Stimulated activated CD4-positive, alpha-beta T cell treated with anti-CD3 and anti-CD28 coated beads, Interleukin-2, amount 100 ng/mL, for 48 hours (primary cell): ENCODE results near the gene SCAMP2.

Experiments used
- DNase-seq, 2 donors: peaks; one replicate each; pipeline ENCODE4 v3.0.0-alpha.2; 2020

SCAMP2 gene

DNA sequence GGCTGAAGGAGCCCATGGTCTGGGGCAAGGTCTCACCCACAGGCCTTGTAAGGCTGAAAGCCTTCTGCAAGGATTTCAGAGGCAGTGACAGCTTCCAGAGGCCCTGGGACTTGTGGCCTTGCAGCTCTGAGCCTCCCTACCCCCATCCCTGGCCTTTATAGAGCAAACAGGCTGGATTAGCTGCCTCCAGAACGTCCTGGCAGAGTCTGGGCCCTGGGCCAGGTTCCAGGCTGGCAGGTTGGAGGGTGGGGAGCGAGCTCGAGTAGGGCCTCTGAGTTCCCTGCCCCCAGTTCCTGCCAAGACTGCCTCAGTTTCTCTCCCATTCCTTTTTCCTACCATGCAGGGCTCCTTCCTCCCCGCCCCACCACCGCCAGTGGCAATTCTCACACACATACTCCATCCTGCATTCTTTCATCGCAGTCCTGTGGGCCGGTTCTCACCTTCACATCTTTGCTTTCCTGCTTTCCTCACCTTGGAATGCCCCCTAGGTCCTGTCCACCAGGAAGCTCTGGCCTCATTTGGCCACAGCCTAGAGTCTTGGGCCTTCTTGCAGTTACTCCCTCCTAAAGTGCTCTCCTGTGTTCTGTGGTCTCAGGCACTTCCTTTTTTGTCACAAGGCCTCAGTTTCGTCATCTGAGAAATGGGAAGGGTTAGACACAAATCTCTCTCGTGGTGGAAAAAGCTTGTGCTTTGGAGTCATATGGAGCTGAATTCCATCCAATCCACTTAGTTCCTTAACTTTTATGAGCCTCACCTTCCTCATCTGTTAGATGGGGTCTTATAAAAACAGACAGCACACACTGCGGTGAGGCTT lies 57.8 kb downstream of the SCAMP2 start:
- DNase-seq = no peak

DNA sequence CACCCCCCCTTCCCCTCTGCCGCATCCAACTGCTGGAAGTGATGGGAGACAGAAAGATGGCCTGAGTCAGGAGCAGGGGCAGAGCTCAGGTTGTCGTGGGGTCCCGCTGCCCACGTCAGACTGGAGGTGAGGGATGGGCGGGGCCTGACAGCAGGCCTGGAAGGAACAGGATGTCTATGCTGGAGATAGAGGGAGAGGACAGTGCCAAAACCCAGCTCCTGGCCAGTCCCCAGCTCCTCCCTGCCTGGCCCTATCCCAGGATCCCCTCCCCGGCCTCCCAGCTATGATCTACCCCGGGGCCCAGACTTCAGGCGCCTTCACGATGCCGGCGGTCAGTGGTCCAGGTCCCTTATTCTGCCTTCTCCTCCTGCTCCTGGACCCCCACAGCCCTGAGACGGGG lies 60.6 kb downstream of the SCAMP2 start, which contains the start of gene LMAN1L:
TSS of gene LMAN1L (plus strand) at position 303 of the 400 bp plus-strand sequence. CDS start at position 323, 20 bp downstream.
- DNase-seq = no peak

DNA sequence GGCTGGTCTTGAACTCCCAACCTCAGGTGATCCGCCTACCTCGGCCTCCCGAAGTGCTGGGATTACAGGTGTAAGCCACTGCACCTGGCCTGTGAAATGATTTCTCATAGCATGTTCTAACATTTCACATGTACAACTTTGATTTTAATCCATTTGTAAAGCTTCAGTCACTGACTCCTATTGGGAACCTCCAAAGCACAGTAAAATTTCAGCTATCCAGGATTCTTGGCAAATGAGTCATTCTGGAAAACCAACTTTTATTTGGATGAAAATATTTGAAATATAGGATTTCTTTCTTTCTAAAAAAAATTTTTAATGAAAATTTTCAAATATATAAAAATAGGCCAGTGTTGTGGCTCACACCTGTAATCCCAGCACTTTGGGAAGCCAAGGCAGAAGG lies 63.2 kb downstream of the SCAMP2 start:
- no peak for DNase-seq

DNA sequence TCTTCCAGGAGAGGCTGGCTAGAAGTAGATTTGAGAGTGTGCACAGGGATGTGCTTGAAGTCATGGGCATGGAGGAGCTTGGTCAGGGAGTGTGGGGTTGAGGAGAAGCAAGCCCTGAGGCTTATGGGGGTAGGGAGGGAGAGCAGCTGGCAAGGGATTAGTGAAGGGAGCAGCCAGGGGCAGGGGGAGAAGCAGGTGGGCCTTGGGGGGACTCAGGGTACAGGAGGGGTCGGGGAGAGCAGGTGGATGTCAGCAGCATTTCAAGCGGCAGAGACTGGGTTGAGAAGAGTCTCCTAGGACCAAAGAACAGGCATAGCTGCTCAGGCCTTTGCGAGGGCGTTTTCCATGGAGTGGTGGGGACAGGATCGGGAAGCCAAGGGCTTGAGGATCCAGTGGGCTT lies 63.9 kb downstream of the SCAMP2 start:
- no peak for DNase-seq

DNA sequence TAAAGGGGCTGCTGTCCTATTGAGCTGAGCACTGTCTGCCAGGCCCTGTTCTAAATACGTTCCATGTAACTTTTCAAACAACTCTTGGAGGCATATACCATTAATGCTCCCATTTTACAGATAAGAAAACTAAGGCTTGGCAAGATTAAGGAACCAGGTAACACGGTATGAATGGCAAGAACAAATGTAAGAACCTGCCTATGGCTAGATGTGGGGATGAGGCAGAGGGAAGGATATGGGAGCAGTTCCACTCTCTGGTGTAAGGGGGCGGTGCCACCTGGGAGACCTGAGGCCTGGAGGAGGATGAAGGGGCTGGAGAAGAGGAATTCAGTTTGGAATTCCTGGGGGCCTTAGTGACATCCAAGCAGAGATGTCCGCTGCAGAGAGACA lies 64.3 kb downstream of the SCAMP2 start:
- DNase-seq = no peak

DNA sequence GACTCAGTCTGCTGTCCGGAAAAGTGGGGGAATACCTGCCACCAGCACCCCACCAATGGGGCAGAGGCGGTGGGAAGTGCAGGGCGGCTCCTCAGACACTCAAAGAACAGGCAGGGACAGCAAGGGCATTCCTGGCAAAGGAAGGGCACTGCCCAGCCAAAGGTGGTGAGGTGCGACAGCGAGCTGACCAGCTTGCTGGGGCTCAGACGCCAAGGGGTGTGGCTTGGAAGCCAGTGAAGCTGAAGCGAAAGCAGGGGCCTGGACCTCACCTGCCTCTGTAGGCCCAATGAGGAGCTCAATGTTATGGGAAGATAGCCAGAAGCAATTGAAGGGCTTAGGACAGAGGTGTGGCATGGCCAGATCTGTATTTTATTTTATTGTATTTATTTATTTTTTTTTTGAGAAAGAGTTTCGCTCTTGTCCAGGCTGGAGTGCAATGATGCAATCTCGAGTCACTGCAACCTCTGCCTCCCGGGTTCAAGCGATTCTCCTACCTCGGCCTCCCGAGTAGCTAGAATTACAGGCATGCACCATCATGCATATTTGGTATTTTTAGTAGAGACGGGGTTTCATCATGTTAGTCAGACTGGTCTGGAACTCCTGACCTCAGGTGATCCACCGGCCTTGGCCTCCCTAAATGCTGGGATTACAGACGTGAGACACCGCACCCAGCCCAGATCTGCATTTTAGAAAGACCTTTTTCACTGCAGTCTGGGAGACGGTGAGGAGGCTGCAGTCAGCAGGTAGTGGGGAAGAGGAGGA lies 64.9 kb downstream of the SCAMP2 start:
- DNase-seq = no peak

DNA sequence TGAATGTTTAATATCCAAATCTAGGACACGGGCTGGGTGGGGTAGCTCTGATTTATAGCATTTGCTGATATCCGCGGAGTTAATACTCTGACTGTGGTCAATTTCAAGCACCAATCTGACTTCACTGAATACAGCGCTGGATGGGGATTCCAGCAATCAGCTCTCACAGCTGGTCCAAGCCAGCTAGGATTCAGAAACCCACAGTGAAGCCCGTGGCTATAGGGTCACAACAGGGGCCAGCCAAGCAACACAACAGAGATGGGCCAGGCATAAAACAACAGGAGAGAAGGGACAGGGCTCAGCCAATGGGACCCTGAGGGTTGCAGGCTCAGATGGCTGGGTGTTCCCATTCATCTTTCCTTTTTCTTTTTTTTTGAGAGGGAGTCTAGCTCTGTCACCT lies 65.9 kb downstream of the SCAMP2 start:
- DNase-seq = no peak

DNA sequence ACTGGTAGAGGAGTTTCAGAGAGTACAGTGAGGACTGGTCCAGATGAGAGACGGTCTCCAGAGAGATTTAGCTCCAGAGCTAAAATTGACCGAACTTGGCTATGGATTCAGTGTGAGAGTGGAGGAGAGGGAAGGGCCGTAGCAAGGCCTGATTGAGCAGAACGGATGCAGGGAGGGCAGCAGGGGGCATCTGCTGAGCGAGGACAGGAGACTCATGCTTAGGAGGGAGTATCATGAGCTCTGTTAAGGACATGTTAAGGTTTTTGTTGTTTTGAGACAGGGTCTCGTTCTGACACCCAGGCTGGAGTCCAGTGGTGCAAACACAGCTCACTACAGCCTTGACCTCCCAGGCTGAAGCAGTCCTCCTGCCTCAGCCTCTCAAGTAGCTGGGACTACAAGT lies 68.2 kb downstream of the SCAMP2 start:
- no peak for DNase-seq

DNA sequence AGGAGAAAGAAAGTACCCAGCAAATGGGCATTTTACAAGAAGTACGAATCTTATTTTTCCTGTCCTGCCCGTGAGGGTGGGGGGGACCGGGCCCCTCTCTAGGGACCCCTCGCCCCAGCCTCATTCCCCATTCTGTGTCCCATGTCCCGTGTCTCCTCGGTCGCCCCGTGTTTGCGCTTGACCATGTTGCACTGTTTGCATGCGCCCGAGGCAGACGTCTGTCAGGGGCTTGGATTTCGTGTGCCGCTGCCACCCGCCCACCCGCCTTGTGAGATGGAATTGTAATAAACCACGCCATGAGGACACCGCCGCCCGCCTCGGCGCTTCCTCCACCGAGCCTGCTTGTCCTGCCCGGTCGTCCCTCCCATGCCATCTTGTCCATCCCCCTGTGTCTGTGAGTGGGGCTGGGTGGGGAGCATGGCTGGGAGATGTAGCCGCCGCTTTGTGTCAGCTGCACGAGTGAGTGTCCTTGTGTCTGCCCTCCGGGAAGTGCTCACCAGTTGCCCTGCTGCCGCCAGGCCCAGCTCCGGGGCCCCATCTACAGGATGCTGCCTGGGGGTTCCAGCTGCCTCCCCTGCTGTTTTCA lies 70.2 kb downstream of the SCAMP2 start:
- DNase-seq = no peak

DNA sequence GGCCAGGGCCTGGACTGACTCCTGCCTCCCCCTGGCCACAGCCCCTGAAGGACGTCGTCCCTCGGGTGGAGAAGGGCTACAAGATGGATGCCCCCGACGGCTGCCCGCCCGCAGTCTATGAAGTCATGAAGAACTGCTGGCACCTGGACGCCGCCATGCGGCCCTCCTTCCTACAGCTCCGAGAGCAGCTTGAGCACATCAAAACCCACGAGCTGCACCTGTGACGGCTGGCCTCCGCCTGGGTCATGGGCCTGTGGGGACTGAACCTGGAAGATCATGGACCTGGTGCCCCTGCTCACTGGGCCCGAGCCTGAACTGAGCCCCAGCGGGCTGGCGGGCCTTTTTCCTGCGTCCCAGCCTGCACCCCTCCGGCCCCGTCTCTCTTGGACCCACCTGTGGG lies 70.9 kb downstream of the SCAMP2 start:
- DNase-seq = no peak

DNA sequence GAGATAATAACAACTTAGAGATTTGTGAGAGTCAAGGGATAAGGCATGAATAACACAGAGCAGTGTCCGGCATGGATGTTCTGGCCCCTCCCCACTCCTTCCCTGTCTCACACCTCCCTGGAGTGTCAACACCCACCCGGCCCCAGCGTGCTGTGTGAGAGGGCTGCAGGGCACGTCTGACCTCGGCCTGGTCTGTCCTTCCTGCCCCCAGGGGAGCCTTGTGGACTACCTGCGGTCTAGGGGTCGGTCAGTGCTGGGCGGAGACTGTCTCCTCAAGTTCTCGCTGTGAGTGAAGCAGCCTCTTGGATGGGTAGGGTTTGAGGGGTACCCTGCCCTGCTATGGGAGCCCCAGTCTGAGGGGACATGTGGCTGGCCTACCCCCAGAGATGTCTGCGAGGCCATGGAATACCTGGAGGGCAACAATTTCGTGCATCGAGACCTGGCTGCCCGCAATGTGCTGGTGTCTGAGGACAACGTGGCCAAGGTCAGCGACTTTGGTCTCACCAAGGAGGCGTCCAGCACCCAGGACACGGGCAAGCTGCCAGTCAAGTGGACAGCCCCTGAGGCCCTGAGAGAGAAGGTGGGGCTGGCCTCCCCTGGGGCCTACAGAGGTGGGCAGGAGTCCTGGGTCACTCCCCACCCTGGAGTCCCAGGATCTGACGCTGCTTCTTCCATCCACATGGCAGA lies 71.7 kb downstream of the SCAMP2 start:
- DNase-seq = no peak

DNA sequence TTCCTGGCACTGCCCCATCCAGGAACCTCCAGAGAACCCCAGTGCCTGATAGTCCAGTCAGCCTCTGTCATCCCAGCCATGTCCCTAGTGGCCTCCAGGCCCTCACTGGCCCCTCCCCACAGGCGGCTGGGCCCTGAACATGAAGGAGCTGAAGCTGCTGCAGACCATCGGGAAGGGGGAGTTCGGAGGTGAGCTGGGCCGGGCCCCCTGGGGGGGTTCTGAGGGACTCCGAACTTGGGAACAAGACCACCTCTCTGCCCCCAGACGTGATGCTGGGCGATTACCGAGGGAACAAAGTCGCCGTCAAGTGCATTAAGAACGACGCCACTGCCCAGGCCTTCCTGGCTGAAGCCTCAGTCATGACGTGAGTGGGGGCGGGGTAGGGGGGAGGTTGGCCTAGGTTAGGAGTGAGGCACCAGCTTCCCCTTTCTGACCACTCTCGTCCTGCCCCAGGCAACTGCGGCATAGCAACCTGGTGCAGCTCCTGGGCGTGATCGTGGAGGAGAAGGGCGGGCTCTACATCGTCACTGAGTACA lies 72.5 kb downstream of the SCAMP2 start:
- no peak for DNase-seq

DNA sequence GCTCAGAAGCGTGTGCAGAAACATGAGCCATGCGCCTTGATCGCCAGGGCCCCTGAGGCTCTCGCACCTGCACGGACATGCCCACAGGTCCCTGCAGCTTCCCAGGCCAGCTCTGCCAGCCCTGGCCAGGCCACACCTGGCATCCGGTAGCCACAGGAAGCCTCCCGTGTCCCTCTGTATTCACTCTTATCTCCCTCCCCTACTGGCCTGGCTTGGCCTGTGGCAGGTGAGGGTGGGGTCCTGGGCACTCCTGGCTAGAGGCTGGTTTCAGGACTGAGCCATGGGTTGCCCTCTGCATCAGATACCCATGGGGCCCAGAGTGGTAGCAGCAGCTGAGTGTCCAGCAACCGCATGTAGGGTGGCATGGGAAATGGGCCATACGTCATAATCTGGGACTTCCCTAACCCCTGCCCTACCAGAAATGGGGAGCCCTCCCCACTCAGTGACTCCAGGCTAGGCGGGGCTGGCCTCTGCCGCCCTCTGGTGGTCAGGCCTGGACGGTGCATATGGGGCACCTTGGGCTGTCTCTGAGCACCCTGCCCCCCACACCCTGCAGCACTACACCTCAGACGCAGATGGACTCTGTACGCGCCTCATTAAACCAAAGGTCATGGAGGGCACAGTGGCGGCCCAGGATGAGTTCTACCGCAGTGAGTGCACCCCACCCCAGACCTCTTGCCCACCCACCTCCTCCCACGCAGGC lies 73.2 kb downstream of the SCAMP2 start:
- DNase-seq = peak; percentile 84 to 85

DNA sequence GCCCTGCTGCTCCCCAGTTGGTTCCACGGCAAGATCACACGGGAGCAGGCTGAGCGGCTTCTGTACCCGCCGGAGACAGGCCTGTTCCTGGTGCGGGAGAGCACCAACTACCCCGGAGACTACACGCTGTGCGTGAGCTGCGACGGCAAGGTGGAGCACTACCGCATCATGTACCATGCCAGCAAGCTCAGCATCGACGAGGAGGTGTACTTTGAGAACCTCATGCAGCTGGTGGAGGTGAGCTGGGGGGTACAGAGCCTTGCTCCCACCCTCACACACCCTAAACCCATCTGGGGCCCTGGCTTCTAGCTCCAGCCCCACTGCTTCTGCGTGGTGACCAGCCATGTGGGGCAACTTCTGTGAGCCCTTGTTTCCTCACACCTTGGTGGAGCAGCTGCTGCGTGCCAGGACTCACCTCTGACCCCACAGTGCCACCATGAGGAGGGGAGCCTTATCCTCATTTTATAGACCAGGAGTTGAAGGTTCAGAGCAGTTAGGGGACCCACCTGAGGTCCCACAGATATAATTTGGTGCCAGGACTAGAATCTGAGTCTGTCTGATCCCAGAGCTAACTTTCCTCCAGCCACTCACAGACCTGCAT lies 73.8 kb downstream of the SCAMP2 start:
- DNase-seq = no peak

DNA sequence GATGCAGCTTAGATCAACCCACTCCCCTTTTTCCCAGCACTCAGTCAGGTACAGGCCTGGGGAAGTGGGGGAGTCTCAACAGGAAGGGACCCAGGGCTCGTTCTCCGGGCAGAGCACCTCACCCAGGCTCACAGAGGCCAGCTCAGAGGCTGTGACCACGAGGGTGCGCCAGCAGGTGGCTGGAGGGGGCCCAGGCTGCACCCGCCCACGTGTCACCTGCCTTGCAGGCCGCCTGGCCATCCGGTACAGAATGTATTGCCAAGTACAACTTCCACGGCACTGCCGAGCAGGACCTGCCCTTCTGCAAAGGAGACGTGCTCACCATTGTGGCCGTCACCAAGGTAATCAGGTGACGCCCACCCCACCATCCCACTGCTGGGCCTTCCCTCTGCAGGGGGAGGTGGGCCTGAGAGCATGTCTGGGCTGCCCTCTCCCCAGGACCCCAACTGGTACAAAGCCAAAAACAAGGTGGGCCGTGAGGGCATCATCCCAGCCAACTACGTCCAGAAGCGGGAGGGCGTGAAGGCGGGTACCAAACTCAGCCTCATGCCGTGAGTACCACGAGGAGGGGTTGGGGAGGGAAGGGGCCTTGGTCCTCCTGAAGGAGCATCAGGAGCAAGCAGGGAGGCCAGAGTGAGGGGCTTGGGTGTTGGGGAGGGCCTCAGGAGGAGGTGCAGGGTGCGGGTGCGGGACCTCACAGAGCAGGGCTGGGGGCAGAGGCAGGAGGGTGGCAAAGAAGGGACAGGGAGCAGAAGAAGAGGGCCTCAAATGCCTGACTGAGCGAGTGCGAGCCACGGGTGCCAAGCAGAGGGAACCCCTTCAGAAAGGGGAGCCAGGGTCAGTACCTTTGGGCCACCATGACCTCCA lies 74.5 kb downstream of the SCAMP2 start:
- DNase-seq = no peak

DNA sequence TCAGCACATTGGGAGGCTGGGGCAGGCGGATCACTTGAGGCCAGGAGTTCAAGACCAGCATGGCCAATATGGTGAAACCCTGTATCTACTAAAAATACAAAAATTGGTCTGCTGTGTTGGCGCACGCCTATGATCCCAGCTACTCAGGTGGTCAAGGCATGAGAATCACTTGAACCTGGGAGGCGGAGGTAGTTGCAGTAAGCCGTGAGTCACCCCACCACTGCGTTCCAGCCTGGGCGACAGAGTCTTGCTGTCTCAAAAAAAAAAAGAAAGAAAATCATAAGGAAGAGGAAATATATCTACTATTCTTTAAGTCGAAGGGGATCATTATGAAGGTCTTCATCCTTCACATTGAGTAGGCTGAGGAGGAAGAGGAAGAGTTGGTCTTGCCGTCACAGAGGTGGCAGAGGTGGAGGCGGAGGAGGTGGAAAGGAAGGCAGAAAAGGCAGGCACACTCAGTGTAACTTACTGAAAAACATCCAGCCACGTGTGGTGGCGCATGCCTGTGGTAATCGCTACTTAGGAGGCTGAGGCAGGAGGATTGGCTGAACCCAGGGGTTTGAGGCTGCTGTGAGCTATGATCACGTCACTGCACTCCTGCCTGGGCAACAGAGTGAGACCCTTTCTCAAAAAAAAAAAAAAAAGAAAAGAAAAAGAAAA lies 77.1 kb downstream of the SCAMP2 start:
- no peak for DNase-seq

DNA sequence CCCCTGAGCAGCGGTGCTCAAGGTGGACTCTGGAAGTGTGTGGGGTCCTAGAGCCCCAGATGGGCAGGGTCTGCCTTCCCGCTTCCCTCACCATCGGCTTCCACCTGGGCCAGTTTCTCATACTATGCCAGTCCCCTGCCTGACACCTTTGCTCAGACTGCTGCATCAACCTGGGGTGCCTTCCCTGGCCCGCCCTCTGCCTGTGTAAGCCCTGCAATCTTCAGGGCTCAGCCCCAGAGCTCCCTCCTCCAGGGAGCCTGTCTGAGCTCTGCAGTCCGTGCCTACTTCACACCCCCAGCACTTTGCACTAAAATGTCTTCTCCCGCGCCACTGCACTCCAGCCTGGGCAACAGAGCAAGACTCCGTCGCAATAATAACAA lies 78.2 kb downstream of the SCAMP2 start:
- no peak for DNase-seq

DNA sequence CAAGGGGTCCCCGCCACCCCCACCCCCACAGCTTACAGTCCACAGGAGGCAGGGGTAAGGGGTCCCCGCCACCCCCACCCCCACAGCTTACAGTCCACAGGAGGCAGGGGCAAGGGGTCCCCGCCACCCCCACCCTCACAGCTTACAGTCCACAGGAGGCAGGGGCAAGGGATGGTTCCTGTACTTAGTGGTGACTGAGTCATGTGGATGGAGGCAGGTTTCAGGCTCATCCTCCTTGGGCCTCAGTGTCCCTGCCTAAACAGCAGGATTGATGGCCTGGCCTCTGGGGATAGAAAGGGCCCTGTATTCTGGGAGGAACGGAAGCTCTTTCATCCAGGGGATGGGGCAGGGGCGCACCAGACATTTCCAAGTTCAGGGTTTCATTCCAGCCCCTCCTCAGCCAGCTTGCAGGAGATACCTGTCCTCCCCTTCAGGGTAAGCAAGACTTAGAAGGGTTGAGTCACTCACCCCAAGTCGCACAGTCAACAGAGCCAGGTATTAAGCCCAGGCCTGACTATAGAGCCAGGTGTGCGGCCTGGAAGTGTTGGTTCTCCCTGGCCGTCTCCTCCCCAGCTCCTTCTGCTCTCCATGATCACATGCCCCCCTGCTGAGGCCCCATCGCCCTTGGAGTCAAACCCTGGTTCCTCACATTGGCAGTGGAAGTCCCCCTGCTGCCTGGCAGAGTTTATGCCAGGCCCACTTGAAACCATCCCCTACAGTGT lies 78.8 kb downstream of the SCAMP2 start:
- DNase-seq = no peak
